Hematopoietic multipotent progenitor cell treated with erythropoietin and hydrocortisone succinate and interleukin-3 and kit ligand, for 15 days (in vitro differentiated cells): ENCODE measurements around the gene PIP.
"Not testable (repeated sequence)": the region's sequence is repeated elsewhere in the genome, so short reads cannot be mapped to it uniquely, and the experiment has no call there.

ENCODE experiments used
- DNase-seq: peaks from one replicate; pipeline ENCODE4 v3.0.0-alpha.2; 2015; ENCODE audit warnings: low spot score

The PIP gene

GRCh38 chr7:143131781-143132180 is at the start of gene PIP:
Gene PIP (plus strand): TSS chr7:143132077. CDS start chr7:143132117, 40 bp downstream.
- no peak for DNase-seq

- DNase-seq, result no peak
These were observed 46.8 kb upstream of the PIP start for GRCh38 chr7:143085109-143085508.

GRCh38 chr7:143085610-143086009 is 46.3 kb upstream of the PIP start:
- not testable (repeated sequence) for DNase-seq

GRCh38 chr7:143088549-143089231 is 43.2 kb upstream of the PIP start:
- not testable (repeated sequence) for DNase-seq

GRCh38 chr7:143096146-143096545 is 35.7 kb upstream of the PIP start:
- no peak for DNase-seq

GRCh38 chr7:143099579-143099978 is 32.3 kb upstream of the PIP start:
- DNase-seq, result not testable (repeated sequence)

- DNase-seq, result no peak
These were observed 27.1 kb upstream of the PIP start for GRCh38 chr7:143104759-143105158.

- not testable (repeated sequence) for DNase-seq
These were observed 23.9 kb upstream of the PIP start for GRCh38 chr7:143108019-143108418.

GRCh38 chr7:143117395-143117794 is 14.5 kb upstream of the PIP start:
- DNase-seq, result no peak

- DNase-seq, result no peak
These were observed 11.0 kb upstream of the PIP start for GRCh38 chr7:143120691-143121405.

- DNase-seq, result not testable (repeated sequence)
These were observed 8.6 kb upstream of the PIP start for GRCh38 chr7:143123326-143123725.

GRCh38 chr7:143126146-143126545 is 5.7 kb upstream of the PIP start:
- no peak for DNase-seq

GRCh38 chr7:143129051-143129450 is 2.8 kb upstream of the PIP start:
- DNase-seq, result no peak

- DNase-seq, result no peak
These were observed 2.4 kb upstream of the PIP start for GRCh38 chr7:143129477-143129876.

- DNase-seq, result no peak
These were observed 1.3 kb upstream of the PIP start for GRCh38 chr7:143130541-143130940.

- DNase-seq, result no peak
These were observed 15.2 kb downstream of the PIP start for GRCh38 chr7:143147070-143147469.

GRCh38 chr7:143148050-143148449 is 16.2 kb downstream of the PIP start:
- no peak for DNase-seq

- no peak for DNase-seq
These were observed 16.8 kb downstream of the PIP start for GRCh38 chr7:143148651-143149050.

GRCh38 chr7:143150696-143151095 is 18.8 kb downstream of the PIP start:
- not testable (repeated sequence) for DNase-seq

- DNase-seq, result not testable (repeated sequence)
These were observed 26.7 kb downstream of the PIP start for GRCh38 chr7:143158617-143159016.

GRCh38 chr7:143171697-143172096 is 39.8 kb downstream of the PIP start:
- DNase-seq, result no peak

- no peak for DNase-seq
These were observed 40.5 kb downstream of the PIP start for GRCh38 chr7:143172354-143172753.

- no peak for DNase-seq
These were observed 44.3 kb downstream of the PIP start for GRCh38 chr7:143176128-143176527.
